Activated naive CD4-positive, alpha-beta T cell treated with anti-CD3 and anti-CD28 coated beads, Interleukin-2, amount 50 U/mL, for 24 hours (primary cell): ENCODE measurements around the gene ATE1.

Experiments used
- H3K27ac Mint-ChIP-seq: one replicate; pipeline ENCODE4 v1.8.0; 2021; ENCODE audit warnings: mild to moderate bottlenecking, mixed read lengths
- H3K27me3 Mint-ChIP-seq: one replicate; pipeline ENCODE4 v1.8.0; 2021; ENCODE audit warnings: mixed read lengths
- H3K36me3 Mint-ChIP-seq: one replicate; pipeline ENCODE4 v1.8.0; 2021; ENCODE audit warnings: mixed read lengths
- H3K4me1 Mint-ChIP-seq: one replicate; pipeline ENCODE4 v1.8.0; 2021; ENCODE audit warnings: mixed read lengths
- H3K4me3 Mint-ChIP-seq: one replicate; pipeline ENCODE4 v1.8.0; 2021; ENCODE audit warnings: mild to moderate bottlenecking, mixed read lengths
- H3K9me3 Mint-ChIP-seq: one replicate; pipeline ENCODE4 v1.8.0; 2021; ENCODE audit warnings: mixed read lengths

The ATE1 gene

GRCh38 chr10:121862042-121862441 is 65.8 kb downstream of the ATE1 start:
- Mint-ChIP-seq H3K36me3 (peaks cover 27% of the 10 kb centered on the region), H3K4me1 (peaks cover 3% of the 10 kb centered on the region), H3K27me3 (no peaks in the 10 kb centered on the region), H3K9me3 (no peaks in the 10 kb centered on the region), H3K4me3 (no peak overlapping the region), H3K27ac (no peak overlapping the region)

- H3K4me3 Mint-ChIP-seq = no peak overlapping the region
- H3K4me1 Mint-ChIP-seq = peaks cover 3% of the 10 kb centered on the region
- H3K36me3 Mint-ChIP-seq = peaks cover 27% of the 10 kb centered on the region
- H3K27ac Mint-ChIP-seq = no peak overlapping the region
- no peaks in the 10 kb centered on the region for H3K27me3 Mint-ChIP-seq
- H3K9me3 Mint-ChIP-seq = no peaks in the 10 kb centered on the region
These were observed 67.0 kb downstream of the ATE1 start for GRCh38 chr10:121860810-121861209.

- Mint-ChIP-seq H3K27me3 (no peaks in the 10 kb centered on the region), H3K36me3 (peaks cover 24% of the 10 kb centered on the region), H3K4me1 (no peaks in the 10 kb centered on the region), H3K4me3 (no peak overlapping the region), H3K27ac (no peak overlapping the region), H3K9me3 (no peaks in the 10 kb centered on the region)
These were observed 72.9 kb downstream of the ATE1 start for GRCh38 chr10:121854809-121855445.

- H3K4me1 Mint-ChIP-seq = no peaks in the 10 kb centered on the region
- no peak overlapping the region for H3K4me3 Mint-ChIP-seq
- H3K36me3 Mint-ChIP-seq = peaks cover 31% of the 10 kb centered on the region
- H3K9me3 Mint-ChIP-seq = no peaks in the 10 kb centered on the region
- no peaks in the 10 kb centered on the region for H3K27me3 Mint-ChIP-seq
- H3K27ac Mint-ChIP-seq = no peak overlapping the region
These were observed 73.9 kb downstream of the ATE1 start for GRCh38 chr10:121853950-121854349.

- Mint-ChIP-seq H3K9me3 (no peaks in the 10 kb centered on the region), H3K36me3 (peaks cover 20% of the 10 kb centered on the region), H3K4me1 (no peaks in the 10 kb centered on the region), H3K27ac (no peak overlapping the region), H3K27me3 (no peaks in the 10 kb centered on the region), H3K4me3 (no peak overlapping the region)
These were observed 76.0 kb downstream of the ATE1 start for GRCh38 chr10:121851786-121852185.

- no peak overlapping the region for H3K4me3 Mint-ChIP-seq
- peaks cover 3% of the 10 kb centered on the region for H3K4me1 Mint-ChIP-seq
- peaks cover 35% of the 10 kb centered on the region for H3K36me3 Mint-ChIP-seq
- H3K27ac Mint-ChIP-seq = no peak overlapping the region
- H3K27me3 Mint-ChIP-seq = no peaks in the 10 kb centered on the region
- H3K9me3 Mint-ChIP-seq = no peaks in the 10 kb centered on the region
These were observed 79.7 kb downstream of the ATE1 start for GRCh38 chr10:121848082-121848481.

GRCh38 chr10:121846555-121846954 is 81.3 kb downstream of the ATE1 start:
- Mint-ChIP-seq H3K27ac (no peak overlapping the region), H3K4me1 (peaks cover 14% of the 10 kb centered on the region), H3K36me3 (peaks cover 35% of the 10 kb centered on the region), H3K27me3 (no peaks in the 10 kb centered on the region), H3K4me3 (no peak overlapping the region), H3K9me3 (no peaks in the 10 kb centered on the region)

GRCh38 chr10:121845044-121845784 is 82.6 kb downstream of the ATE1 start:
- Mint-ChIP-seq H3K4me3 (no peak overlapping the region), H3K4me1 (peaks cover 18% of the 10 kb centered on the region), H3K27me3 (no peaks in the 10 kb centered on the region), H3K36me3 (peaks cover 36% of the 10 kb centered on the region), H3K9me3 (no peaks in the 10 kb centered on the region), H3K27ac (no peak overlapping the region)

- H3K4me3 Mint-ChIP-seq = no peak overlapping the region
- H3K27ac Mint-ChIP-seq = no peak overlapping the region
- H3K4me1 Mint-ChIP-seq = peaks cover 18% of the 10 kb centered on the region
- H3K27me3 Mint-ChIP-seq = no peaks in the 10 kb centered on the region
- no peaks in the 10 kb centered on the region for H3K9me3 Mint-ChIP-seq
- peaks cover 29% of the 10 kb centered on the region for H3K36me3 Mint-ChIP-seq
These were observed 83.3 kb downstream of the ATE1 start for GRCh38 chr10:121844537-121844936.

- H3K27me3 Mint-ChIP-seq = no peaks in the 10 kb centered on the region
- H3K36me3 Mint-ChIP-seq = peaks cover 25% of the 10 kb centered on the region
- no peak overlapping the region for H3K27ac Mint-ChIP-seq
- H3K4me1 Mint-ChIP-seq = peaks cover 22% of the 10 kb centered on the region
- no peaks in the 10 kb centered on the region for H3K9me3 Mint-ChIP-seq
- no peak overlapping the region for H3K4me3 Mint-ChIP-seq
These were observed 84.5 kb downstream of the ATE1 start for GRCh38 chr10:121843379-121843778.

- Mint-ChIP-seq H3K4me1 (peaks cover 22% of the 10 kb centered on the region), H3K9me3 (no peaks in the 10 kb centered on the region), H3K36me3 (peaks cover 31% of the 10 kb centered on the region), H3K4me3 (no peak overlapping the region), H3K27ac (no peak overlapping the region), H3K27me3 (no peaks in the 10 kb centered on the region)
These were observed 86.0 kb downstream of the ATE1 start for GRCh38 chr10:121841862-121842261.

GRCh38 chr10:121838931-121839330 is 88.9 kb downstream of the ATE1 start:
- no peak overlapping the region for H3K27ac Mint-ChIP-seq
- H3K36me3 Mint-ChIP-seq = peaks cover 24% of the 10 kb centered on the region
- H3K4me1 Mint-ChIP-seq = peaks cover 22% of the 10 kb centered on the region
- no peak overlapping the region for H3K4me3 Mint-ChIP-seq
- no peaks in the 10 kb centered on the region for H3K9me3 Mint-ChIP-seq
- no peaks in the 10 kb centered on the region for H3K27me3 Mint-ChIP-seq

GRCh38 chr10:121838149-121838548 is 89.7 kb downstream of the ATE1 start:
- no peak overlapping the region for H3K27ac Mint-ChIP-seq
- H3K9me3 Mint-ChIP-seq = no peaks in the 10 kb centered on the region
- H3K27me3 Mint-ChIP-seq = no peaks in the 10 kb centered on the region
- H3K36me3 Mint-ChIP-seq = peaks cover 31% of the 10 kb centered on the region
- no peak overlapping the region for H3K4me3 Mint-ChIP-seq
- H3K4me1 Mint-ChIP-seq = peaks cover 19% of the 10 kb centered on the region

GRCh38 chr10:121836171-121836570 is 91.7 kb downstream of the ATE1 start:
- Mint-ChIP-seq H3K4me3 (no peak overlapping the region), H3K9me3 (no peaks in the 10 kb centered on the region), H3K27ac (no peak overlapping the region), H3K27me3 (no peaks in the 10 kb centered on the region), H3K36me3 (peaks cover 46% of the 10 kb centered on the region), H3K4me1 (peaks cover 4% of the 10 kb centered on the region)

GRCh38 chr10:121835376-121835775 is 92.5 kb downstream of the ATE1 start:
- Mint-ChIP-seq H3K27ac (no peak overlapping the region), H3K9me3 (no peaks in the 10 kb centered on the region), H3K4me3 (no peak overlapping the region), H3K4me1 (peaks cover 4% of the 10 kb centered on the region), H3K36me3 (peaks cover 46% of the 10 kb centered on the region), H3K27me3 (no peaks in the 10 kb centered on the region)

- Mint-ChIP-seq H3K9me3 (no peaks in the 10 kb centered on the region), H3K4me1 (peaks cover 4% of the 10 kb centered on the region), H3K27me3 (no peaks in the 10 kb centered on the region), H3K4me3 (no peak overlapping the region), H3K36me3 (peaks cover 49% of the 10 kb centered on the region), H3K27ac (no peak overlapping the region)
These were observed 93.1 kb downstream of the ATE1 start for GRCh38 chr10:121834757-121835156.
